ENCODE data around the gene CASK. TPM values are rescaled to one million over a fixed set of nuclear protein-coding genes. Genes with fewer than 3 reads are reported as not detected.

The CASK gene
- total and polyA plus RNA-seq, 9 of the 15 experiments (the other 6 are each of a cell fraction or from before 2014, with no cell fraction given): 1.3 to 7.4 (median 5.2) TPM

GRCh38 chrX:41846714-41847113, 76.6 kb downstream of the CASK start:
- WGBS (ENCODE audit: insufficient coverage, low coverage, missing lambda C conversion rate): 9% methylated on average over 2 of the region's 2 CpGs
- H3K9ac ChIP-seq (ENCODE audit: insufficient read depth in 1 of 2, low read depth in 2 of 2, low read length in 2 of 2): no peak overlapping the region
- no peaks in the 10 kb centered on the region for H4K20me1 ChIP-seq (replicated peaks; ENCODE audit: control insufficient read depth, insufficient read depth, low read length)
- in situ Hi-C loops (cut with MboI) (no loop called here), intact Hi-C loops (cut with micrococcal nuclease) (no loop called here)
- no peaks in the 10 kb centered on the region for H3K36me3 ChIP-seq (ENCODE audit: control insufficient read depth, insufficient read depth, low read length)
- ChIA-PET POLR2A (no interaction called here), CTCF (ENCODE audit: low intra/inter-chr PET ratio) (no interaction called here)
- no peaks in the 10 kb centered on the region for H3K27me3 ChIP-seq (ENCODE audit: control insufficient read depth in 2 of 2, insufficient read depth in 2 of 2, low read length in 2 of 2)
- TF ChIP-seq FOXA3 (CRISPR knock-in tag; conservative IDR thresholded peaks at IDR 0.05 in 1 of 2, IDR thresholded peaks at IDR 0.05 in 1 of 2) (no peak), SRSF9 (IDR thresholded peaks at IDR 0.05; ENCODE audit: borderline replicate concordance, low read depth, low read length) (no peak), NR4A1 (CRISPR knock-in tag; IDR thresholded peaks at IDR 0.05) (no peak), NR4A1 (tag; IDR thresholded peaks at IDR 0.05) (no peak), MEF2D (tag; conservative IDR thresholded peaks at IDR 0.05; ENCODE audit: low read depth) (no peak), CBX2 (IDR thresholded peaks at IDR 0.05; ENCODE audit: insufficient read depth, low read length, poor library complexity, severe bottlenecking) (no peak), ZNF395 (CRISPR knock-in tag; IDR thresholded peaks at IDR 0.05) (no peak), IRF2 (CRISPR knock-in tag; IDR thresholded peaks at IDR 0.05) (no peak), KLF1 (tag; IDR thresholded peaks at IDR 0.05) (no peak), HMBOX1 (IDR thresholded peaks at IDR 0.05) (no peak), ERF (CRISPR knock-in tag; IDR thresholded peaks at IDR 0.05) (no peak), ZNF511 (CRISPR knock-in tag; IDR thresholded peaks at IDR 0.05) (no peak), HINFP (tag; conservative IDR thresholded peaks at IDR 0.05; ENCODE audit: low read depth) (no peak)
- H3K79me2 ChIP-seq (ENCODE audit: control insufficient read depth, insufficient read depth, low read length): no peaks in the 10 kb centered on the region
- no peaks in the 10 kb centered on the region for H3K9me1 ChIP-seq (ENCODE audit: control insufficient read depth, insufficient read depth, low read length)
- ATAC-seq (no peak), DNase-seq (ENCODE audit: extremely low read depth in 1 of 4, low spot score in 3 of 4) (no peak), FAIRE-seq (no peak)
- H3K4me2 ChIP-seq (ENCODE audit: insufficient read depth, low read length): no peak overlapping the region
- no peak overlapping the region for H2AFZ ChIP-seq (ENCODE audit: low read depth, low read length)
- no peak overlapping the region for H3K4me3 ChIP-seq
- no peaks in the 10 kb centered on the region for H3K4me1 ChIP-seq (replicated peaks in 1 of 2; ENCODE audit: control insufficient read depth in 2 of 2, insufficient read depth in 2 of 2, low read length in 2 of 2)
- no TSS peak for BruUV-seq (replicated peaks)
- H3K9me3 ChIP-seq (replicated peaks; ENCODE audit: control insufficient read depth, insufficient read depth, low read depth, low read length): no peaks in the 10 kb centered on the region
- no peak overlapping the region for H3K27ac ChIP-seq (ENCODE audit: extremely low read depth, low read depth, low read length)
